HFFc6 (cell line): ENCODE data around the gene SEC22C. TPM values are rescaled to one million over a fixed set of nuclear protein-coding genes. Genes with fewer than 3 reads are reported as not detected.
A peak's percentile ranks its signal among the peaks of the same experiment; 100 is the strongest.

Source experiments
- DNase-seq: peaks from one replicate; pipeline ENCODE4 v3.0.0-alpha.2; 2018
- H3K27ac Mint-ChIP-seq: 2 replicates; pipeline ENCODE4 v1.8.0; 2020; ENCODE audit warnings: mild to moderate bottlenecking, mixed read lengths
- H3K27me3 Mint-ChIP-seq: 2 replicates; pipeline ENCODE4 v1.8.0; 2021; ENCODE audit warnings: mild to moderate bottlenecking, moderate library complexity, mixed read lengths; ENCODE audit not compliant: insufficient read depth
- H3K36me3 Mint-ChIP-seq: 2 replicates; pipeline ENCODE4 v1.8.0; 2021; ENCODE audit warnings: low read depth, mixed read lengths
- H3K4me1 Mint-ChIP-seq: 2 replicates; pipeline ENCODE4 v1.8.0; 2020; ENCODE audit warnings: low read depth, mixed read lengths
- H3K4me3 Mint-ChIP-seq: 2 replicates; pipeline ENCODE4 v1.8.0; 2020; ENCODE audit warnings: mild to moderate bottlenecking, moderate library complexity, mixed read lengths
- H3K9me3 Mint-ChIP-seq: 2 replicates; pipeline ENCODE4 v1.8.0; 2020; ENCODE audit warnings: mild to moderate bottlenecking, mixed read lengths
- CTCF ChIP-seq: fragments of 200-600 bp; sonication (generic); IDR thresholded peaks from 2 replicates; pipeline ENCODE4 v1.5.0; 2021; ENCODE audit warnings: antibody characterized with exemption, mild to moderate bottlenecking
- total RNA-seq, 6 experiments: library from RNA; stranded (reverse); fragmentation: NEBNext Ultra II Directional; extraction: Animal tissue kit (Norgen Biotek cat#: 25700); gene quantifications; 2 replicates in 1 of 6; 3 replicates in 5 of 6; pipeline ENCODE4 v1.2.3, GENCODE V29; 2021

SEC22C gene
- total RNA-seq, 6 experiments from 2014 or later, result 40.7 to 51.2 (median 48.6) TPM

- no peak for DNase-seq
- H3K9me3 Mint-ChIP-seq, result no peaks in the 10 kb centered on the region
- peaks cover 33% of the 10 kb centered on the region for H3K27me3 Mint-ChIP-seq
- H3K36me3 Mint-ChIP-seq, result no peaks in the 10 kb centered on the region
- no peak overlapping the region for H3K27ac Mint-ChIP-seq
- no peak for TF ChIP-seq CTCF
- H3K4me1 Mint-ChIP-seq, result no peaks in the 10 kb centered on the region
- no peak overlapping the region for H3K4me3 Mint-ChIP-seq
Observed at GRCh38 chr3:42519568-42519962, 62.2 kb downstream of the SEC22C start.

- Mint-ChIP-seq H3K27me3 (peaks cover 31% of the 10 kb centered on the region), H3K36me3 (no peaks in the 10 kb centered on the region), H3K9me3 (no peaks in the 10 kb centered on the region), H3K4me1 (no peaks in the 10 kb centered on the region), H3K27ac (no peak overlapping the region), H3K4me3 (no peak overlapping the region)
- no peak for DNase-seq
- peak; percentile 47 for TF ChIP-seq CTCF
Observed at GRCh38 chr3:42518800-42519567, 62.8 kb downstream of the SEC22C start.

- H3K4me3 Mint-ChIP-seq, result no peak overlapping the region
- peaks cover 26% of the 10 kb centered on the region for H3K27me3 Mint-ChIP-seq
- DNase-seq, result no peak
- H3K27ac Mint-ChIP-seq, result no peak overlapping the region
- no peaks in the 10 kb centered on the region for H3K36me3 Mint-ChIP-seq
- H3K9me3 Mint-ChIP-seq, result no peaks in the 10 kb centered on the region
- H3K4me1 Mint-ChIP-seq, result no peaks in the 10 kb centered on the region
- no peak for TF ChIP-seq CTCF
Observed at GRCh38 chr3:42517117-42517516, 64.7 kb downstream of the SEC22C start.

GRCh38 chr3:42516443-42516842 lies 65.3 kb downstream of the SEC22C start:
- no peaks in the 10 kb centered on the region for H3K4me1 Mint-ChIP-seq
- no peak overlapping the region for H3K4me3 Mint-ChIP-seq
- no peak for DNase-seq
- H3K9me3 Mint-ChIP-seq, result no peaks in the 10 kb centered on the region
- no peak for TF ChIP-seq CTCF
- peaks cover 26% of the 10 kb centered on the region for H3K27me3 Mint-ChIP-seq
- no peaks in the 10 kb centered on the region for H3K36me3 Mint-ChIP-seq
- H3K27ac Mint-ChIP-seq, result no peak overlapping the region

GRCh38 chr3:42515976-42516375 lies 65.8 kb downstream of the SEC22C start:
- no peak for TF ChIP-seq CTCF
- no peak overlapping the region for H3K27ac Mint-ChIP-seq
- H3K4me1 Mint-ChIP-seq, result no peaks in the 10 kb centered on the region
- H3K36me3 Mint-ChIP-seq, result no peaks in the 10 kb centered on the region
- DNase-seq, result no peak
- no peak overlapping the region for H3K4me3 Mint-ChIP-seq
- H3K27me3 Mint-ChIP-seq, result peaks cover 26% of the 10 kb centered on the region
- H3K9me3 Mint-ChIP-seq, result no peaks in the 10 kb centered on the region
